Kidney (tissue), 14 donors: ENCODE data around the gene PRDM8. TPM values are rescaled to one million over a fixed set of nuclear protein-coding genes. Genes with fewer than 3 reads are reported as not detected.

Experiments
- DNase-seq, 5 donors: peaks; one replicate each; pipeline ENCODE4 v3.0.0-alpha.2; 2013 to 2020
- FAIRE-seq: peaks from 2 replicates; lab custom pipeline; 2012; peaks lifted over from hg19 to GRCh38; lab: Jason Lieb, UNC
- H3K27ac ChIP-seq, 2 donors: one replicate each; pipeline ENCODE4 v1.7.0; 2013; ENCODE audit warnings: low read depth in 2 of 2, low read length in 2 of 2, inconsistent platforms in 1 of 2
- H3K27me3 ChIP-seq: one replicate; pipeline ENCODE4 v1.7.1; 2013; ENCODE audit warnings: low read length, inconsistent platforms; ENCODE audit not compliant: control insufficient read depth, insufficient read depth
- H3K36me3 ChIP-seq, 3 donors: one replicate each; pipeline versions ENCODE4 v1.7.0 to v1.7.1; 2013; ENCODE audit warnings: low read length in 3 of 3, control low read depth in 1 of 3, inconsistent platforms in 1 of 3; ENCODE audit not compliant: insufficient read depth in 3 of 3, control insufficient read depth in 2 of 3
- H3K4me1 ChIP-seq, 3 donors: one replicate each; pipeline versions ENCODE4 v1.7.0 to v1.7.1; 2013; ENCODE audit warnings: low read length in 3 of 3, inconsistent platforms in 1 of 3, low read depth in 1 of 3; ENCODE audit not compliant: control insufficient read depth in 2 of 3, insufficient read depth in 2 of 3
- H3K4me3 ChIP-seq, 3 donors: one replicate each; pipeline versions ENCODE4 v1.7.0 to v1.8.1; 2013; ENCODE audit warnings: low read length in 3 of 3, control low read depth in 1 of 3, inconsistent platforms in 1 of 3
- H3K9ac ChIP-seq, 3 donors: one replicate each; pipeline versions ENCODE4 v1.7.0 to v1.7.1; 2013; ENCODE audit warnings: low read length in 3 of 3, control low read depth in 1 of 3, inconsistent platforms in 1 of 3
- H3K9me3 ChIP-seq, 3 donors: one replicate each; pipeline versions ENCODE4 v1.7.0 to v1.7.1; 2013; ENCODE audit warnings: low read length in 3 of 3, control low read depth in 1 of 3, inconsistent platforms in 1 of 3; ENCODE audit not compliant: control insufficient read depth in 2 of 3, insufficient read depth in 1 of 3
- intact Hi-C: fragments of 100-400 bp; cut with DNase I; formaldehyde crosslinking; loops from one replicate; pipeline ENCODE4 v1.11.1; 2022
- polyA plus RNA-seq: library from polyadenylated mRNA; stranded (reverse); fragments of 350-450 nt; fragmentation: Illumina TruSeq; extraction: RNeasy Lipid Tissue Mini Kit (QIAGEN cat#74804); gene quantifications from one replicate; pipeline ENCODE4 v1.2.3, GENCODE V29; 2014; ENCODE audit warnings: low read depth, low replicate concordance; ENCODE audit not compliant: insufficient read depth
- total RNA-seq: library from RNA; stranded (reverse); fragmentation: NEBNext Ultra II Directional; extraction: Animal tissue kit (Norgen Biotek cat#: 25700); gene quantifications from one replicate; pipeline ENCODE4 v1.2.1, GENCODE V29; 2021
- TF ChIP-seq, protein P1 (sequence below): IDR thresholded peaks from 3 replicates; pipeline ENCODE4 v1.5.1; 2012; ENCODE audit warnings: mild to moderate bottlenecking, moderate library complexity, borderline replicate concordance; ENCODE audit not compliant: insufficient read depth; ENCODE audit errors: extremely low read depth
- donor health status: control.
- donor health status: control.
- donor health status: control.
- donor health status: control.
- donor health status: control.
- donor health status: DM: yes; HTN: yes; CAD: no.
- donor health status: Normal renal cell carcinoma (clear cell type).

The PRDM8 gene
- total and polyA plus RNA-seq, 2 donors from 2014 or later = 0.75 to 4.2 TPM

DNA sequence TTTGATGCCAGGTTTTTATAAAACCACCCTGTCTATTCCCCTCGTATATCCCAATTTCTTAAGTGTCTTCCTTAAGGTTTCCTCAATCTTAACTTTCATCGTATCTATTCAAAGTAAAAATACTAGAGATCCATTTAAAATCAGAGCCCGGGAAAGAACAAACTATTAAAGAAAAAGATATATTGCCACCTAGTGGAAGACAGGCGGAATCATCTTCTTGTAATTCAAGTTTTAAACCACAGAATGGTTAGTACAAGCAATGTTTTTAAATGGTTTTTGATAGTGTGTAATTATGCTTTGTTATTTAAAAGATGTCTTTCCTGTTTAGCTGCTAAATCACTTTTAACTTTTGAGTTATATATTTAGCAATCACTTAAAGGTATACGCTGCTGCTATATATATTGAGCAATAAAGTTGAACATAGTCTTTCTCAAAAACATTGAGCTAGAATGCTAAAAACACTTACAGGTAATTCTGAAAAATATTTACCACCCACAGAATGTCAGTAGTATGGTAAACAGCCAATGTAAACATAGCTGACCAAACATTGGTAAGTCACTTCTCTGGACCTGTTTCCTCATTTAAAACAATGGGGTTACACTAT is 18.2 kb downstream of the PRDM8 start:
- TF ChIP-seq, protein P1, sequence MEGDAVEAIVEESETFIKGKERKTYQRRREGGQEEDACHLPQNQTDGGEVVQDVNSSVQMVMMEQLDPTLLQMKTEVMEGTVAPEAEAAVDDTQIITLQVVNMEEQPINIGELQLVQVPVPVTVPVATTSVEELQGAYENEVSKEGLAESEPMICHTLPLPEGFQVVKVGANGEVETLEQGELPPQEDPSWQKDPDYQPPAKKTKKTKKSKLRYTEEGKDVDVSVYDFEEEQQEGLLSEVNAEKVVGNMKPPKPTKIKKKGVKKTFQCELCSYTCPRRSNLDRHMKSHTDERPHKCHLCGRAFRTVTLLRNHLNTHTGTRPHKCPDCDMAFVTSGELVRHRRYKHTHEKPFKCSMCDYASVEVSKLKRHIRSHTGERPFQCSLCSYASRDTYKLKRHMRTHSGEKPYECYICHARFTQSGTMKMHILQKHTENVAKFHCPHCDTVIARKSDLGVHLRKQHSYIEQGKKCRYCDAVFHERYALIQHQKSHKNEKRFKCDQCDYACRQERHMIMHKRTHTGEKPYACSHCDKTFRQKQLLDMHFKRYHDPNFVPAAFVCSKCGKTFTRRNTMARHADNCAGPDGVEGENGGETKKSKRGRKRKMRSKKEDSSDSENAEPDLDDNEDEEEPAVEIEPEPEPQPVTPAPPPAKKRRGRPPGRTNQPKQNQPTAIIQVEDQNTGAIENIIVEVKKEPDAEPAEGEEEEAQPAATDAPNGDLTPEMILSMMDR = peak; percentile 41
- Histone ChIP-seq H3K4me1 (no peaks in the 10 kb centered on the region), H3K4me3 (no peak overlapping the region), H3K27me3 (peaks cover 13% of the 10 kb centered on the region), H3K27ac (no peak overlapping the region), H3K9me3 (no peaks in the 10 kb centered on the region), H3K36me3 (no peaks in the 10 kb centered on the region), H3K9ac (no peak overlapping the region)
- DNase-seq = peak in 1 of 5 donors; percentile 70
- intact Hi-C loops = loop anchor here (10.0 kb wide), 1 partner anchor 1261 kb away; no protein-coding TSS in a partner anchor
- peak; percentile 98 for FAIRE-seq

DNA sequence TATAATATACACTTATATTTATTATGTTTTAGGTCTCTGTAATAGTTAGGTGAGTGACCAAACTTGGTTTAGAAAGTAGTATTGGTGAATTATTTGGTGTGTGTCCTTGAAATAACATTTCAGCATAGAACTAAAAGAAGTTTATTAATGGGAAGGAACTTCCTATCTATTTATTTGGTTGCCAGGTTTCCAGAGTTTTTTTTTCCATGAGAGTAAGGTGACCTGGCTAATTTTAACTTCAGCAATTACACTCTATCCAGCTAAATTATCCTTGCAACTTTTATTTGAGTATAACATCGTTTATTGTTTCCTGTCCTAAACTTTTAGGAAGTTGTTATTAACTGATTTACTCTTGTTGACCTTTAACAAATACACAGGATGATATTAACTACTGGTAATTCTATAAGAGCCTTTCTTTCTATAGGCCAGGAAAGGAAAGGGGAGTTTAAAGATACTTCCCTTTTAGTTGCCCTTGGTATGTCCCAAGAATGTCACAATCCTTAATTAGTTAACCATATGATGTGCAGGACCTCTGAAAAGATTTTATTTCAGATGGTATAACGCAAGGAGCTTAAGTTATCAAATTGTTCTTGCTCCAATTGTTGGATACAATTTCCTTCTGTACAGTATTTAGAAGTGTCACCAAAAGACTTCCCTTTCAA is 18.9 kb downstream of the PRDM8 start:
- no peak for FAIRE-seq
- H3K4me3 ChIP-seq = no peak overlapping the region
- no peaks in the 10 kb centered on the region for H3K4me1 ChIP-seq
- peaks cover 8% of the 10 kb centered on the region for H3K27me3 ChIP-seq
- no peak overlapping the region for H3K9ac ChIP-seq
- H3K9me3 ChIP-seq = no peaks in the 10 kb centered on the region
- no peak for DNase-seq
- no peak overlapping the region for H3K27ac ChIP-seq
- intact Hi-C loops = loop anchor here (10.0 kb wide), 1 partner anchor 1261 kb away; no protein-coding TSS in a partner anchor
- no peaks in the 10 kb centered on the region for H3K36me3 ChIP-seq
- TF ChIP-seq, protein P1 = no peak

DNA sequence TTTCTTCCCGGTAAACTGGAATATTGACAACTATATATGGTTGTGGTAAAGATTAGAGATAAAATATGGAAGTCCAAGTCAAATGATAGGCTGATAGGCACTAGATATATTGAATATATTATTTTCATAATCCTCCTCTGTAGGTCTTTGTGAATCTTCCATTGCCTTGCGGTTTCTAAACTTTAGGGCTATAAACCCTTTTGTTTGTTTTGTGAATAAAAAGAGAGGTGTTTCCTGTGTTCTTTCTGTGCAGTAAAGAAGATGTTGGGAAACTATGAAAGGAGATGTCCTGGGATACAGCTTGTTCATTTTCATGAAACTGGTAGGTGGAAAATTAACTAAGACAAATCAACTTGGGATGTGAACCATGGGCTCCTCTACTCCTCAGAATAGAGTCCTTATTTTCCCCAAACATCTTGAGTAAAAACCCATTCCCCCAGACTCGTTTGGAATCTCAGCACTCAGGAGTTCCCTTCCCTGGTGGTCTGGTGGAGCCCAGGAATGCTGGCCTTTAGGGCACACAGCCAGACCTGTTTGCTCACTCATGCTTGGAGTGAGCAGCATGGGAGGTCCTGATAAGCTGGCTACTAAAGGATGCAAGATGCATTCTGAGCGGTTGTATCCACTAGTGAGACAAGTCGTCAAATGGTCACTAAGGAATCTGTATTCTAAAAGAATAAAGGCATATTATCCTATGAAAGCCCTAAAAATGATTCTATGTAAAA is 22.2 kb downstream of the PRDM8 start:
- Histone ChIP-seq H3K36me3 (no peaks in the 10 kb centered on the region), H3K27me3 (peaks cover 11% of the 10 kb centered on the region), H3K27ac (no peak overlapping the region), H3K9ac (no peak overlapping the region), H3K4me3 (no peak overlapping the region), H3K4me1 (no peaks in the 10 kb centered on the region), H3K9me3 (no peaks in the 10 kb centered on the region)
- TF ChIP-seq, protein P1 = no peak
- intact Hi-C loops = loop anchor here (10.0 kb wide), 1 partner anchor 1265 kb away; no protein-coding TSS in a partner anchor
- FAIRE-seq (no peak), DNase-seq (peak in 2 of 5 donors; percentile 31 to 42)
